WTC11 (cell line): ENCODE data around the gene CYP39A1. TPM values are rescaled to one million over a fixed set of nuclear protein-coding genes. Genes with fewer than 3 reads are reported as not detected.

ENCODE experiments used
- ATAC-seq: fragments of 200-7000 bp; cut with Tn5 transposase; 2 replicates; pipeline ENCODE4 v1.10.0; 2021; ENCODE audit warnings: mild to moderate bottlenecking, moderate library complexity
- CTCF ChIA-PET: fragments of 300-600 bp; sonication (Branson Sonifier 250); formaldehyde crosslinking; loops from one replicate; lab custom pipeline; 2021; ENCODE audit warnings: antibody characterized with exemption; lab: Charles Lee
- POLR2A ChIA-PET: fragments of 350-600 bp; sonication (Branson Sonifier 250); formaldehyde crosslinking; loops from one replicate; lab custom pipeline; 2021; ENCODE audit warnings: antibody characterized with exemption; lab: Charles Lee
- DNase-seq: peaks from one replicate; pipeline ENCODE4 v3.0.0; 2021; ENCODE audit warnings: low spot score
- H3K27ac Mint-ChIP-seq: 2 replicates; pipeline ENCODE4 v1.8.0; 2021; ENCODE audit warnings: mixed read lengths
- H3K27me3 Mint-ChIP-seq: 2 replicates; pipeline ENCODE4 v1.8.0; 2021; ENCODE audit warnings: low read depth, mild to moderate bottlenecking, moderate library complexity, mixed read lengths
- H3K36me3 Mint-ChIP-seq: 2 replicates; pipeline ENCODE4 v1.8.0; 2021; ENCODE audit warnings: mixed read lengths
- H3K4me1 Mint-ChIP-seq: 2 replicates; pipeline ENCODE4 v1.8.0; 2022; ENCODE audit warnings: mixed read lengths
- H3K4me3 Mint-ChIP-seq: 2 replicates; pipeline ENCODE4 v1.8.0; 2021; ENCODE audit warnings: mild to moderate bottlenecking, moderate library complexity, mixed read lengths
- H3K9me3 Mint-ChIP-seq: 2 replicates; pipeline ENCODE4 v1.8.0; 2021; ENCODE audit warnings: mixed read lengths
- AFF4 ChIP-seq: sonication (generic); formaldehyde crosslinking; IDR thresholded peaks from 2 replicates; pipeline ENCODE4 v1.8.1; 2023; ENCODE audit warnings: mild to moderate bottlenecking, missing genetic modification reagents, borderline replicate concordance
- CDX4 ChIP-seq: fragments of 250-450 bp; sonication (Bioruptor Pico); IDR thresholded peaks from 2 replicates; pipeline ENCODE4 v1.9.0; 2021; ENCODE audit warnings: moderate library complexity, mild to moderate bottlenecking, inconsistent platforms, borderline replicate concordance
- E2F5 ChIP-seq: sonication (generic); formaldehyde crosslinking; IDR thresholded peaks from 2 replicates; pipeline ENCODE4 v1.8.1; 2022; ENCODE audit warnings: mild to moderate bottlenecking, moderate library complexity, missing genetic modification reagents
- EMX1 ChIP-seq: fragments of 250-450 bp; sonication (Bioruptor Pico); IDR thresholded peaks from 2 replicates; pipeline ENCODE4 v1.8.0; 2021; ENCODE audit warnings: mild to moderate bottlenecking
- FOXK1 ChIP-seq: sonication (generic); formaldehyde crosslinking; IDR thresholded peaks from 2 replicates; pipeline ENCODE4 v1.8.0; 2022; ENCODE audit warnings: mild to moderate bottlenecking, moderate library complexity, missing genetic modification reagents
- FOXP1 ChIP-seq: sonication (generic); formaldehyde crosslinking; IDR thresholded peaks from 2 replicates; pipeline ENCODE4 v1.8.0; 2022; ENCODE audit warnings: missing genetic modification reagents, mild to moderate bottlenecking, moderate library complexity, borderline replicate concordance
- IRF2 ChIP-seq: sonication (generic); formaldehyde crosslinking; IDR thresholded peaks from 2 replicates; pipeline ENCODE4 v1.8.0; 2022; ENCODE audit warnings: low read depth, missing genetic modification reagents, borderline replicate concordance
- MXD4 ChIP-seq: fragments of 250-450 bp; sonication (Bioruptor Pico); IDR thresholded peaks from 2 replicates; pipeline ENCODE4 v1.8.0; 2021; ENCODE audit warnings: mild to moderate bottlenecking, moderate library complexity, borderline replicate concordance
- NR3C1 ChIP-seq: sonication (generic); formaldehyde crosslinking; conservative IDR thresholded peaks from 2 replicates; pipeline ENCODE4 v1.8.1; 2023; ENCODE audit warnings: low read depth, mild to moderate bottlenecking, missing genetic modification reagents
- SP1 ChIP-seq: sonication (generic); formaldehyde crosslinking; conservative IDR thresholded peaks from 2 replicates; pipeline ENCODE4 v1.8.1; 2022; ENCODE audit warnings: missing genetic modification reagents
- ZBTB43 ChIP-seq: sonication (generic); formaldehyde crosslinking; IDR thresholded peaks from 2 replicates; pipeline ENCODE4 v1.8.1; 2023; ENCODE audit warnings: mild to moderate bottlenecking, missing genetic modification reagents
- ZNF219 ChIP-seq: sonication (generic); formaldehyde crosslinking; IDR thresholded peaks from 2 replicates; pipeline ENCODE4 v1.8.0; 2023; ENCODE audit warnings: missing genetic modification reagents, mild to moderate bottlenecking, borderline replicate concordance
- ZNF232 ChIP-seq: sonication (generic); formaldehyde crosslinking; IDR thresholded peaks from 2 replicates; pipeline ENCODE4 v1.8.0; 2022; ENCODE audit warnings: mild to moderate bottlenecking, missing genetic modification reagents
- ZNF416 ChIP-seq: fragments of 250-450 bp; sonication (Bioruptor Pico); IDR thresholded peaks from 2 replicates; pipeline ENCODE4 v1.9.0; 2021; ENCODE audit warnings: mild to moderate bottlenecking, inconsistent platforms
- ZNF512 ChIP-seq: sonication (generic); formaldehyde crosslinking; IDR thresholded peaks from 2 replicates; pipeline ENCODE4 v1.8.1; 2022; ENCODE audit warnings: missing genetic modification reagents, borderline replicate concordance
- total RNA-seq: library from RNA; stranded (reverse); gene quantifications from 3 replicates; pipeline ENCODE4 v1.2.3, GENCODE V29; 2021
- TF ChIP-seq, protein P1 (sequence below): sonication (generic); formaldehyde crosslinking; IDR thresholded peaks from 2 replicates; pipeline ENCODE4 v1.8.0; 2022; ENCODE audit warnings: missing genetic modification reagents
- TF ChIP-seq, protein P2 (sequence below): sonication (generic); formaldehyde crosslinking; IDR thresholded peaks from 2 replicates; pipeline ENCODE4 v1.8.0; 2022; ENCODE audit warnings: mild to moderate bottlenecking, missing genetic modification reagents
- TF ChIP-seq, protein P3 (sequence below): sonication (generic); formaldehyde crosslinking; IDR thresholded peaks from 2 replicates; pipeline ENCODE4 v1.8.0; 2022; ENCODE audit warnings: mild to moderate bottlenecking, missing genetic modification reagents

The CYP39A1 gene
- total RNA-seq, 1 experiment from 2014 or later = 1.6 TPM

DNA sequence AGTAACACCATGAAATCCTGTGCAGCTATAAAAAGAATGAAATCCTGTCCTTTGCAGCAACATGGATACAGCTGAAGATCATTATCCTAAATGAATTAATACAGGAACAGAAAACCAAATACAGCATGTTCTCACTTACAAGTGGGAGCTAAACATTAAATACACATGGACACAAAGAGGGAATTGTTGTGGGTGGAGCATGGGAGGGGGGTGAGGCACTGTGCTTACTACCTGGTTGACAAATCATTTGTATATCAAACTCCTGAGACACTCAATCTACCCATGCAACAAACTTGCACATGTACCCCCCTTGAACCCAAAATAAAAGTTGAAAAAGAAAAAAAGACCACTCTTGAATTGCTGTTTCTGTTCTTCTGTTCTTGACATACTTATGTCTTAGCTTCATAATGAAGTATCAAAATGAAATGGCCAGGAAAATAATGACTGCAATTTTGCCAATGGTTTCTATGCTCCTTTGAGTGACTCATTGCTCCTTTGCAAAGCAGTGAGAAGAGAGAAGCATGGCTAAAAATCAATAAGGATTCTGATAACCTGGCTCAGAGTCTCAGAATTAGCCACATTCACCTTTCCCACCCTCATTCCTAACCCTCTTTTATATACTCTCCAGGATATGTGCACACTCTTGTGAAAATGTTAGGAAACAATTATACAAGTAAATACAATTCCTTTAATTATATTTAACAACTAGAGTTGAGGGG is 71.0 kb downstream of the CYP39A1 start (continued):
- TF ChIP-seq, protein P1, sequence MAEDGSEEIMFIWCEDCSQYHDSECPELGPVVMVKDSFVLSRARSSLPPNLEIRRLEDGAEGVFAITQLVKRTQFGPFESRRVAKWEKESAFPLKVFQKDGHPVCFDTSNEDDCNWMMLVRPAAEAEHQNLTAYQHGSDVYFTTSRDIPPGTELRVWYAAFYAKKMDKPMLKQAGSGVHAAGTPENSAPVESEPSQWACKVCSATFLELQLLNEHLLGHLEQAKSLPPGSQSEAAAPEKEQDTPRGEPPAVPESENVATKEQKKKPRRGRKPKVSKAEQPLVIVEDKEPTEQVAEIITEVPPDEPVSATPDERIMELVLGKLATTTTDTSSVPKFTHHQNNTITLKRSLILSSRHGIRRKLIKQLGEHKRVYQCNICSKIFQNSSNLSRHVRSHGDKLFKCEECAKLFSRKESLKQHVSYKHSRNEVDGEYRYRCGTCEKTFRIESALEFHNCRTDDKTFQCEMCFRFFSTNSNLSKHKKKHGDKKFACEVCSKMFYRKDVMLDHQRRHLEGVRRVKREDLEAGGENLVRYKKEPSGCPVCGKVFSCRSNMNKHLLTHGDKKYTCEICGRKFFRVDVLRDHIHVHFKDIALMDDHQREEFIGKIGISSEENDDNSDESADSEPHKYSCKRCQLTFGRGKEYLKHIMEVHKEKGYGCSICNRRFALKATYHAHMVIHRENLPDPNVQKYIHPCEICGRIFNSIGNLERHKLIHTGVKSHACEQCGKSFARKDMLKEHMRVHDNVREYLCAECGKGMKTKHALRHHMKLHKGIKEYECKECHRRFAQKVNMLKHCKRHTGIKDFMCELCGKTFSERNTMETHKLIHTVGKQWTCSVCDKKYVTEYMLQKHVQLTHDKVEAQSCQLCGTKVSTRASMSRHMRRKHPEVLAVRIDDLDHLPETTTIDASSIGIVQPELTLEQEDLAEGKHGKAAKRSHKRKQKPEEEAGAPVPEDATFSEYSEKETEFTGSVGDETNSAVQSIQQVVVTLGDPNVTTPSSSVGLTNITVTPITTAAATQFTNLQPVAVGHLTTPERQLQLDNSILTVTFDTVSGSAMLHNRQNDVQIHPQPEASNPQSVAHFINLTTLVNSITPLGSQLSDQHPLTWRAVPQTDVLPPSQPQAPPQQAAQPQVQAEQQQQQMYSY = no peak

GRCh38 chr6:46575530-46575929 is 77.1 kb downstream of the CYP39A1 start:
- H3K4me3 Mint-ChIP-seq = no peak overlapping the region
- H3K9me3 Mint-ChIP-seq = peaks cover 11% of the 10 kb centered on the region; the same call in 1 of the 2 replicates
- no peak for DNase-seq
- ATAC-seq = no peak
- POLR2A ChIA-PET = no interaction called here
- H3K4me1 Mint-ChIP-seq = no peaks in the 10 kb centered on the region
- CTCF ChIA-PET = no interaction called here
- H3K27me3 Mint-ChIP-seq = no peaks in the 10 kb centered on the region
- H3K36me3 Mint-ChIP-seq = no peaks in the 10 kb centered on the region
- H3K27ac Mint-ChIP-seq = no peak overlapping the region
- TF ChIP-seq ZNF512 (CRISPR knock-in tag) (no peak), ZBTB43 (CRISPR knock-in tag) (no peak), SP1 (CRISPR knock-in tag) (no peak), AFF4 (CRISPR knock-in tag) (no peak), ZNF416 (CRISPR knock-in tag) (no peak), ZNF232 (CRISPR knock-in tag) (no peak), FOXP1 (CRISPR knock-in tag) (no peak), FOXK1 (CRISPR knock-in tag) (no peak), MXD4 (CRISPR knock-in tag) (no peak), NR3C1 (CRISPR knock-in tag) (no peak), CDX4 (no peak), E2F5 (CRISPR knock-in tag) (no peak), ZNF219 (CRISPR knock-in tag) (no peak), EMX1 (CRISPR knock-in tag) (no peak), IRF2 (CRISPR knock-in tag) (no peak)
- TF ChIP-seq, protein P2, sequence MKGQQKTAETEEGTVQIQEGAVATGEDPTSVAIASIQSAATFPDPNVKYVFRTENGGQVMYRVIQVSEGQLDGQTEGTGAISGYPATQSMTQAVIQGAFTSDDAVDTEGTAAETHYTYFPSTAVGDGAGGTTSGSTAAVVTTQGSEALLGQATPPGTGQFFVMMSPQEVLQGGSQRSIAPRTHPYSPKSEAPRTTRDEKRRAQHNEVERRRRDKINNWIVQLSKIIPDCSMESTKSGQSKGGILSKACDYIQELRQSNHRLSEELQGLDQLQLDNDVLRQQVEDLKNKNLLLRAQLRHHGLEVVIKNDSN (CRISPR knock-in tag) = no peak
- TF ChIP-seq, protein P3, sequence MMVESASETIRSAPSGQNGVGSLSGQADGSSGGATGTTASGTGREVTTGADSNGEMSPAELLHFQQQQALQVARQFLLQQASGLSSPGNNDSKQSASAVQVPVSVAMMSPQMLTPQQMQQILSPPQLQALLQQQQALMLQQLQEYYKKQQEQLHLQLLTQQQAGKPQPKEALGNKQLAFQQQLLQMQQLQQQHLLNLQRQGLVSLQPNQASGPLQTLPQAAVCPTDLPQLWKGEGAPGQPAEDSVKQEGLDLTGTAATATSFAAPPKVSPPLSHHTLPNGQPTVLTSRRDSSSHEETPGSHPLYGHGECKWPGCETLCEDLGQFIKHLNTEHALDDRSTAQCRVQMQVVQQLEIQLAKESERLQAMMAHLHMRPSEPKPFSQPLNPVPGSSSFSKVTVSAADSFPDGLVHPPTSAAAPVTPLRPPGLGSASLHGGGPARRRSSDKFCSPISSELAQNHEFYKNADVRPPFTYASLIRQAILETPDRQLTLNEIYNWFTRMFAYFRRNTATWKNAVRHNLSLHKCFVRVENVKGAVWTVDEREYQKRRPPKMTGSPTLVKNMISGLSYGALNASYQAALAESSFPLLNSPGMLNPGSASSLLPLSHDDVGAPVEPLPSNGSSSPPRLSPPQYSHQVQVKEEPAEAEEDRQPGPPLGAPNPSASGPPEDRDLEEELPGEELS (CRISPR knock-in tag) = no peak
